Activated gamma-delta T cell treated with anti-CD3 and anti-CD28 coated beads, Interleukin-2, amount 50 U/mL, for 16 hours (primary cell): ENCODE data around the gene ZDHHC14.
A peak's percentile ranks its signal among the peaks of the same experiment; 100 is the strongest.

Experiments used
- DNase-seq: peaks from one replicate; pipeline ENCODE4 v3.0.0-alpha.2; 2020; ENCODE audit warnings: low read depth

The ZDHHC14 gene

GRCh38 chr6:157647261-157647915 lies 266.4 kb downstream of the ZDHHC14 start:
- DNase-seq, result no peak

GRCh38 chr6:157648561-157648960 lies 267.6 kb downstream of the ZDHHC14 start:
- no peak for DNase-seq

- DNase-seq, result no peak
These were observed 268.6 kb downstream of the ZDHHC14 start for GRCh38 chr6:157649311-157650260.

GRCh38 chr6:157650261-157650640 lies 269.3 kb downstream of the ZDHHC14 start:
- DNase-seq, result no peak

GRCh38 chr6:157650801-157651200 lies 269.8 kb downstream of the ZDHHC14 start:
- no peak for DNase-seq

- no peak for DNase-seq
These were observed 270.9 kb downstream of the ZDHHC14 start for GRCh38 chr6:157651731-157652490.

- DNase-seq, result no peak
These were observed 271.8 kb downstream of the ZDHHC14 start for GRCh38 chr6:157652601-157653363.

GRCh38 chr6:157653521-157653920 lies 272.5 kb downstream of the ZDHHC14 start:
- no peak for DNase-seq

GRCh38 chr6:157655139-157655538 lies 274.1 kb downstream of the ZDHHC14 start:
- DNase-seq, result no peak

- DNase-seq, result no peak
These were observed 275.5 kb downstream of the ZDHHC14 start for GRCh38 chr6:157656437-157656997.

GRCh38 chr6:157657754-157658153 lies 276.8 kb downstream of the ZDHHC14 start:
- DNase-seq, result no peak

- DNase-seq, result no peak
These were observed 277.3 kb downstream of the ZDHHC14 start for GRCh38 chr6:157658301-157658700.

- DNase-seq, result no peak
These were observed 278.7 kb downstream of the ZDHHC14 start for GRCh38 chr6:157659536-157660271.

GRCh38 chr6:157660414-157660813 lies 279.4 kb downstream of the ZDHHC14 start:
- no peak for DNase-seq

- no peak for DNase-seq
These were observed 280.7 kb downstream of the ZDHHC14 start for GRCh38 chr6:157661652-157662051.

- DNase-seq, result no peak
These were observed 282.3 kb downstream of the ZDHHC14 start for GRCh38 chr6:157663261-157663660.

GRCh38 chr6:157665180-157665579 lies 284.2 kb downstream of the ZDHHC14 start:
- no peak for DNase-seq

GRCh38 chr6:157666729-157667128 lies 285.7 kb downstream of the ZDHHC14 start:
- no peak for DNase-seq

GRCh38 chr6:157667211-157668008 lies 286.4 kb downstream of the ZDHHC14 start:
- DNase-seq, result peak; percentile 36

- DNase-seq, result no peak
These were observed 287.0 kb downstream of the ZDHHC14 start for GRCh38 chr6:157668009-157668401.
